Measurements from ENCODE around the gene RASIP1. TPM values are rescaled to one million over a fixed set of nuclear protein-coding genes. Genes with fewer than 3 reads are reported as not detected.
A peak's percentile ranks its signal among the peaks of the same experiment; 100 is the strongest.
"Not testable (repeated sequence)": the region's sequence is repeated elsewhere in the genome, so short reads cannot be mapped to it uniquely, and the experiment has no call there.

The RASIP1 gene
- total RNA-seq, 1 experiment from 2014 or later, result 4.6 TPM

DNA sequence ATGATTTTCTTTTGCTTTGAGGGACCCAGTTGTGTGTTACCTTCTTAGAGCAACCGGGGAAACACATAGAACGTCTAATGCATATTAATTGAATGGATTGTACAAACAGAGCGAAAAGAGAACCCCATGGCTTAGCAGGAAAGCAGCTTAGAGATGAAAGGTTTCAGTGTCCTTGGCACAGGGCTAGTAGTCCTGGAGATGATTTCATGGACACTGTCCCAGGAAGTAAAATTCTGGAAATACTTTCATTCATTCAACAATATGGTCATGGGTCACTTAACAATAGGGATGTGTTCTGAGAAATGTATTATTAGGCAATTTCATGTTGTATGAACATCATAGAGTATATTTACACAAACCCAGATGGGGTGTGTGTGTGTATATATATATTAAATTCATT lies 54.3 kb downstream of the RASIP1 start:
- Histone ChIP-seq H3K36me3 (replicated peaks; ENCODE audit: control insufficient read depth, insufficient read depth, low read length) (no peaks in the 10 kb centered on the region), H3K4me3 (ENCODE audit: insufficient read depth, low read depth, low read length) (no peak overlapping the region), H3K27me3 (ENCODE audit: control insufficient read depth, insufficient read depth, low read length) (no peaks in the 10 kb centered on the region)
- DNase-seq, result no peak

DNA sequence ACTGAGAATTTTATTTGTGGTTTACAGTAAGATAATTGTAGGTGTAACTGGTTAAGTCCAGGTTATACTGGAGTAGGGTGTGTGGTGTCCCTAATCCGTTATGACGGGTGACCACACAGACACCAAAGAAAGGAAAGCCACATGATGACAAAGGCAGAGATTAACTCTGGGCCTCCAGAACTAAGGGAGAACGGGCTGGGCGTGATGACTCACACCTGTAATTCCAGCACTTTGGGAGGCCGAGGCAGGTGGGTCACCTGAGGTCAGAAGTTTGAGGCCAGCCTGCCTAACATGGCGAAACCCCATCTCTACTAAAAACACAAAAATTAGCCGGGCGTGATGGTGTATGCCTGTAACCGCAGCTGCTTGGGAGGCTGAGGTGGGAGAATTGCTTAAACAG lies 54.8 kb downstream of the RASIP1 start:
- H3K4me3 ChIP-seq (ENCODE audit: insufficient read depth, low read depth, low read length), result no peak overlapping the region
- H3K27me3 ChIP-seq (ENCODE audit: control insufficient read depth, insufficient read depth, low read length), result no peaks in the 10 kb centered on the region
- H3K36me3 ChIP-seq (replicated peaks; ENCODE audit: control insufficient read depth, insufficient read depth, low read length), result no peaks in the 10 kb centered on the region
- DNase-seq, result peak; percentile 25

DNA sequence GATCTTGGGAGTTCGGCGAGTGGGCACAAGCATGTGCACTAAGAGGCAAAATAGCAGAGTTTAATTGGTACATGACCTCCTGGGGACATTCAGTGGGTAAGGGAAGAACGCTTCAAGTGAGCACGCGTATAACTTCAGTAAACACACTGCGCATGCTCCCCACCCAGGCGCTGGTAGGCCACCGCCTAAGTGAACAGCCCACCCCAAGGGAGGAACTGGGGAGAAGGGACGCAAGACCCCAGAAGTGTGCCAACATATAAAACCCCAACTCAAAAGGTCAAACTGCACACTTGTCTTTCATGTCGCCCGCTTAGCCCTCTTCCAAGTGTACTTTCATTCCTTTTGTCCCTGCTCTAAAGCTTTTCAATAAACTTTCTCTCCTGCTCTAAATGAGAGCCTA lies 57.1 kb downstream of the RASIP1 start:
- H3K27me3 ChIP-seq (ENCODE audit: control insufficient read depth, insufficient read depth, low read length), result no peaks in the 10 kb centered on the region
- DNase-seq, result peak; percentile 47
- no peaks in the 10 kb centered on the region for H3K36me3 ChIP-seq (replicated peaks; ENCODE audit: control insufficient read depth, insufficient read depth, low read length)
- H3K4me3 ChIP-seq (ENCODE audit: insufficient read depth, low read depth, low read length), result no peak overlapping the region

DNA sequence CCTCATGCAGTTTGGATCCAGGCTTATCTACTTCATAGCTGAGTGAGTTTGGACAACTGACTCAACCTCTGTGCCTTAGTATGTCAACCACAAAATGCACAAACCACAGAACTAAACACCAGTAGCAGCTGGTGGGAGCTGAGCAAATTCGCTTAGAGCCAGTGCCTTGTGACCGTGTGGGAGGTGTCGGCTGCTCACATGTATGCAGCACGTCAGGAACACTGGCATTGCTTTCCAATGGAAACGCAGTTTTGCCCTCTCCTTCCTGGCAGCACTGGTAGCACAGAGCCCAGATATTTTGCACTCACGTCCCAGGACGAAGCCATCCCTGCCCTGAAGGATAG lies 59.3 kb downstream of the RASIP1 start:
- no peak overlapping the region for H3K4me3 ChIP-seq (ENCODE audit: insufficient read depth, low read depth, low read length)
- DNase-seq, result peak; percentile 25
- H3K27me3 ChIP-seq (ENCODE audit: control insufficient read depth, insufficient read depth, low read length), result peaks cover 1% of the 10 kb centered on the region; the same call in 1 of the 2 replicates
- no peaks in the 10 kb centered on the region for H3K36me3 ChIP-seq (replicated peaks; ENCODE audit: control insufficient read depth, insufficient read depth, low read length)

DNA sequence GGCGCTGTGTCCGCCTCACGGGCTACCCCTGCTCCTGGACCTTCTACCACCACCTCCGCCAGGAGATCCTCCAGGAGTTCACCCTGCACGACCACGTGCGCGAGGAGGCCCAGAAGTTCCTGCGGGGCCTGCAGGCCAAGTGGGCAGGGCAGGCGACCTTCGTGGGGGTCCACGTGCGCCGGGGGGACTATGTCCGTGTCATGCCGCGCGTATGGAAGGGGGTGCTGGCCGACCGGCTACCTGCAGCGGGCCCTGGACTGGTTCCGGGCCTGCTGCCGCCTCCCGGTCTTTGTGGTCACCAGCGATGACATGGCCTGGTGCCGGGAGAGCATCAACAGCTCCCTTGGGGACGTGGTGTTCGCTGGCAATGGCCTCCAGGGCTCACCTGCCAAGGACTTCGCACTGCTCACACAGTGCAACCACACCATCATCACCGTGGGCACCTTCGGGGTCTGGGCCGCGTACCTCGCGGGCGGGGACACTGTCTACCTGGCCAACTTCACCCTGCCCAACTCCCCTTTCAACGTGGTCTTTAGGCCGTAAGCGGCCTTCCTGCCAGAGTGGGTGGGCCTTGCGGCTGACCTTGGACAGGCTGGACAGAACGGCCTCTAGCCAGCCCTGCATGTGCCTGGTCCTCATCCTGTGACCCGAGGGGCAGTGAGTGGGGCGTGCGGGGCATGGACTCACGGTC lies 59.8 kb downstream of the RASIP1 start:
- DNase-seq, result peak; percentile 38
- no peaks in the 10 kb centered on the region for H3K36me3 ChIP-seq (replicated peaks; ENCODE audit: control insufficient read depth, insufficient read depth, low read length)
- H3K27me3 ChIP-seq (ENCODE audit: control insufficient read depth, insufficient read depth, low read length), result peaks cover 1% of the 10 kb centered on the region; the same call in 1 of the 2 replicates
- H3K4me3 ChIP-seq (ENCODE audit: insufficient read depth, low read depth, low read length), result no peak overlapping the region

DNA sequence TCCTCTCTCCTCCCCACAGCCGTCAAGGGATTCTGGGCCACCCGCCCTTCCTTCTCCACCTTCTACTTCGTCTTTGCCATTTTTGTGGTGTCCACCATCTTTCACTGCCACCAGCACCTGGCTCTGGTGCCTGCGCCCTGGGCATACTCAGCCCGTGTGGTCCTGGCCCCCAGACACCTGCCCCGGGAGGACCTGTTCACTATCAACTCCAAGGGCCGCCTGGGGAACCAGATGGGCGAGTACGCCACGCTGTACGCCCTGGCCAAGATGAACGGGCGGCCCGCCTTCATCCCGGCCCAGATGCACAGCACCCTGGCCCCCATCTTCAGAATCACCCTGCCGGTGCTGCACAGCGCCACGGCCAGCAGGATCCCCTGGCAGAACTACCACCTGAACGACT lies 60.4 kb downstream of the RASIP1 start:
- DNase-seq, result peak; percentile 28
- not testable (repeated sequence) for H3K4me3 ChIP-seq (ENCODE audit: insufficient read depth, low read depth, low read length); H3K36me3 ChIP-seq (replicated peaks; ENCODE audit: control insufficient read depth, insufficient read depth, low read length); H3K27me3 ChIP-seq (ENCODE audit: control insufficient read depth, insufficient read depth, low read length)

DNA sequence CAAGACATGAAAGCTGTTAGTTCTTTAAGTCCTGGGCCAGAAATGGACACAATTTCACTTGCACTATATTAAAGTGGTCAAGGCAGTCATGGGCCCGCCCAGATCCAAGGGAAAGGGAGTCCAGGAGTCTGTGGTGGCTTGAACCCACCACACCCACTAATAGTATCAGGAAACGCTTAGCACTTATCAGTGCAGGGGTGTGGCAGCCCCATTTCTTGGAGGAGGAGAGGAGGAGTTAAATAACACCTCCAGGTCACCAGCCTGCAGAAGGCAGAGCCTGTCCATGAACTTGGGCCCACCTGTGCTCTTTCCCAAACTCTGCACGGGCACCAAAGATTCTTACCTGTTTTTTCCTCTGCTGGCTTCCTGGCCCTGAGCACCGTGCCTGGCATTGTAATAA lies 62.2 kb downstream of the RASIP1 start:
- Histone ChIP-seq H3K4me3 (ENCODE audit: insufficient read depth, low read depth, low read length) (no peak overlapping the region), H3K36me3 (replicated peaks; ENCODE audit: control insufficient read depth, insufficient read depth, low read length) (no peaks in the 10 kb centered on the region), H3K27me3 (ENCODE audit: control insufficient read depth, insufficient read depth, low read length) (peaks cover 12% of the 10 kb centered on the region)
- peak; percentile 23 for DNase-seq

DNA sequence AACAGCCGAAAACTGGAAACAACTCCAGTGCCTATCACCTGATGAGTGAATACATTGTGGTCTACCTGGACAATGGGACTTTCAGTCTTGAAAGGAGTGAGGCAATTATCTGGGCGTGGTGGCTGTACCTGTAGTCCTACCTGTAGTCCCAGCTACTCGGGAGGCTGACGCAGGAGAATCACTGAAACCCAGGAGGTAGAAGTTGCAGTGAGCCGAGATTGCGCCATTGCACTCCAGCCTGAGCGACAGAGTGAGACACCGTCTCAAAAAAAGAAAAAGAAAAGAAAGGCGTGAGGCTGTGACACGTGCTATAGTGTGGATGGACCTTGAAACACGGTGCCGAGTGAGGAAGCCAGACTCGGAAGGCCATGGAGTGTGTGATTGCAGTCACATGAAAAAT lies 63.5 kb downstream of the RASIP1 start:
- Histone ChIP-seq H3K4me3 (ENCODE audit: insufficient read depth, low read depth, low read length) (no peak overlapping the region), H3K36me3 (replicated peaks; ENCODE audit: control insufficient read depth, insufficient read depth, low read length) (no peaks in the 10 kb centered on the region), H3K27me3 (ENCODE audit: control insufficient read depth, insufficient read depth, low read length) (peaks cover 12% of the 10 kb centered on the region)
- no peak for DNase-seq

DNA sequence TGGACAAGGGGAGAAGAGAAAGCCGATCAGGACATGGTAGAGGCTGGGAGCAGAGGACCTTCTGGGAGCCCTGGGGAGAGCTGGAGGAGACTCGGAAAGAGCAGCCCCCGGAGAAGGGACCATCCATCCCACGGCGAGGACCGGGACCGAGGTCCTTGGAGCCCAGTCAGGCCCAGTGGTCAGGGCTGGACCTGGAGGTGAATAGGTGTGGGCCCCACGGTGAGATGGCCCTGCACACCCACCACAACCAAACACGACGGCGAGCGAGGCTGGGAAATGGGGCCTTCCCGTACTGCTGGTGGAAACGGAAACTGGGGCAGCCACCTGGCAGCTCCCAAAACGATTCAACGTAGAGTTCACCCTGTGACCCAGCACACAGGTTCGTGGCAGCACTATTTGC lies 63.9 kb downstream of the RASIP1 start:
- Histone ChIP-seq H3K27me3 (ENCODE audit: control insufficient read depth, insufficient read depth, low read length) (peaks cover 12% of the 10 kb centered on the region), H3K4me3 (ENCODE audit: insufficient read depth, low read depth, low read length) (no peak overlapping the region), H3K36me3 (replicated peaks; ENCODE audit: control insufficient read depth, insufficient read depth, low read length) (no peaks in the 10 kb centered on the region)
- DNase-seq, result peak; percentile 36

DNA sequence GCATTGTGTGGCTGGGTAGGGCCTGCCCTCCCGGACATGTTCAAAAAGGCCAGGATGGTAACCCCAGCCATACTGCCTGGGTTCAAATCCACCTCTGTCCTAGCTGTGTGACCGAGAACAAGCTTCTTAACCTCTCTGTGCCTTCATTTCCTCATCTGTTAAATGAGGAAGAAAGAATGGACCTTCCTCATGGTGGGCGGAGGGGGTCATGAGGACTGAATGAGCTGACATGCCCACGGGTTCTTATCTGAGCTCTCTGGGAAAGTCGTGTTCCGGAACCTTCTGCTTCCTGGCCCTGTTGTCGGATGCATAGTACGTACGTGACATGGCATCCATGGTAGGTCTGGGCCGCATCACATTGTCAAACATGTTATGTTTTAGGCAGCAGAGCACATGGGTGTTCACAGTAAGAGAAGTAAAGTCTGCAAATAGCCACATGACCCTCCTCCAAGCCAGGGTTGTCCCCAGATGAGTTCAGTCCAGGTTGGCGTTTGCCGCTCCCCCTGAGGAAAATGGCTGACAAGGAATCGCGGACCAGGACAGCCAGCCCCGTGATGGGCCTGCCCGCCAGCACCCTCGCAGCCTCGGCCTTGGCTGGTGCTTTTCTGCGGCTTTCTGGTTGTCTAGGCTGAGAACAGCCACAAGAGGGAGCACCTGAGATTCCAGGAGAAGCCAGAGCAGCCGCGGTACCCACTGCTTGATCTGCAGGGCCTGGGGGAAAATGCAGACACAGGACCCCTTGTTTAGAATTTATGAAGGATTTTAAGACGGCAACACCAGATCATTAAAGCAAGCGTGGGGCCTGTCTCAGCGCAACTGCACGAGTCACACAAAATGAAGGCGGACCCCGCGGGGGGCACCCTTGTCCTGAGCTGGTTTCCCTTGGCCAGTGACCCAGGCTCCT lies 65.2 kb downstream of the RASIP1 start:
- peak; percentile 97 for DNase-seq
- no peak overlapping the region for H3K4me3 ChIP-seq (ENCODE audit: insufficient read depth, low read depth, low read length)
- peaks cover 12% of the 10 kb centered on the region for H3K27me3 ChIP-seq (ENCODE audit: control insufficient read depth, insufficient read depth, low read length)
- H3K36me3 ChIP-seq (replicated peaks; ENCODE audit: control insufficient read depth, insufficient read depth, low read length), result no peaks in the 10 kb centered on the region

DNA sequence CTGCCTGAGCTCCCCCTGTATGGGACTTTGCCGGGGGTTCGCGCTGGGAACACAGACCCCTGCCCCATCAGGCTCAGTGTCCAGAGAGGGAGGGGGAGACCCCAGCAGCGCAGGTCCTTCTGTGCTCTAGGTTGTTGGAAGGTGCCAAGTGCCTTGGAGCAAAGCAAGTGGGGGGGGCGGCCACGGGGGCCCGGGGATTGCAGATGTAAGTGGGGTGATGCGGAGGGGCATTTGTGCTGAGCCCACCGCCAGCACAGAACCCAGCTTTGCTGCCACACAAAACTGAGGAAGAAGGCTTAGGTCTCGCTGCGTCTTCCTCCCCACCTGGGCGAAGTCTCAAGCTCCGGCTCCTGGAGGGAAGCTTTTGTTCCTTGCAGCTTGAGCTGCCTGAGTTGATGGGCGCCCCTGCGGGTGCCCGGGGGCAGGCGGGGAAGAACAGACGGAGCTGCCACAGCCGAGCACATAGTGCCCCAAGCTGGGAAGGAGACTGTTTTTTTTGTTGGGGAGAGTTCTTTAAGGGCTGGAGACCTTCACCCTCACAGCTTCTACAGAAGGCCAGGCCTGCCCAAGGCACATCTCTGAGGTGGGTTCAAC lies 66.1 kb downstream of the RASIP1 start:
- peak; percentile 86 for DNase-seq
- no peaks in the 10 kb centered on the region for H3K36me3 ChIP-seq (replicated peaks; ENCODE audit: control insufficient read depth, insufficient read depth, low read length)
- H3K27me3 ChIP-seq (ENCODE audit: control insufficient read depth, insufficient read depth, low read length), result peaks cover 12% of the 10 kb centered on the region
- H3K4me3 ChIP-seq (ENCODE audit: insufficient read depth, low read depth, low read length), result no peak overlapping the region

DNA sequence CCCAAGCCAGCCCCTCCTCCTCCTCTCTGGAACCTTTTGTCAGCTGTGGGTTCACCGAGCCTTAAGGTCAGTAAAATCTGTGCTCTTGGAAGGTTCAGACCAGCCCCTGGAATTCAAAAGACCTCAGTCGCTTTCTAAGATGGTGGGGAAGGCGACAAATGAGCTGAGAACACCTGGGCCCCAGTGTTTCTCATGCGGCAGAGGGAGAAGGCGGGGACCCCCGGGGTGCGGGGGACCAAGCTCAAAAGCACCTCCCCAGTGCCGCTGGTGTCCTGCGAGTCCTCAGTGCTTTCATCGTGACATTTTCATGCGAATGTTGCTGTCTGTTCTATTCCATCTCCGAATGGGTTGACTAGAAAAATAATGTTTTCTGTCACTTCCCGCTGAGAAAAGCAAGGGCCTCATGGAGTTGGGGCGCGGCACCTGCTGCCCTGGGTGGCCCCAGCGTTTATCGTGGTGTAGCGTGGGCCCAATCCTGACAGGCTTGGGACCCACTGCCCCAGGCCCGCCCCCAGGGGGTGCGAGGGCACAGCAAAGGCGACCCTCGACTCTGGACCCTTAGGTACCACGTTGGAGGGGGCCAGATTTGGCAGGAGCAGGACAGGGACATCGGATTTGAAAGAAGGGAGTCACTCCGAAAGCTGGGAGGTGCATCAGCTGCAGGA lies 66.8 kb downstream of the RASIP1 start:
- Histone ChIP-seq H3K36me3 (replicated peaks; ENCODE audit: control insufficient read depth, insufficient read depth, low read length) (no peaks in the 10 kb centered on the region), H3K4me3 (ENCODE audit: insufficient read depth, low read depth, low read length) (peak overlapping the region; percentile 8; the same call in 1 of the 2 replicates), H3K27me3 (ENCODE audit: control insufficient read depth, insufficient read depth, low read length) (peaks cover 12% of the 10 kb centered on the region)
- peak; percentile 75 for DNase-seq

DNA sequence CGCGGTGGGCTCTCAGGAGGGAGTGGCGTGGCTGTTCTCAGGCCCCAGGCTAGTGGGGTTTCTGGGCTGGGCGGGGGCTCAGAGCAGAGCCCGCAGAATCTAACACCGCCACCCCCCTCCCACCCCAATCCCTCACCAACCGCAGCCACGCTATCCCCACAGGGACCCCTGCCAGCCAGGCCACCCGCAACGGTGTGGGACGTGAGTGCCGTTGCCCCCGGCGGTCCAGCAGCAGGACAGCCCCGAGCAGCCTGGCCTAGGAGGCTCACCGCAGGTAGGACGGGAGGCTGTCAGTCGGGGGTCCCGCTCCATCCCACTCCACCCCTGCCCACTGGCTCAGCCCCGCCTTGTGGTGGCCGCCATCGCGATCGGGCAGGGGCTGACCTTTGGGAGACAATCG lies 67.4 kb downstream of the RASIP1 start, which contains the start of gene NTN5:
NTN5 (minus strand) TSS at position 24 of the 400 bp plus-strand sequence. CDS start 2,031 bp downstream, outside the sequence.
- Histone ChIP-seq H3K4me3 (ENCODE audit: insufficient read depth, low read depth, low read length) (peak within 1 kb of the TSS; percentile 8; the same call in 1 of the 2 replicates), H3K36me3 (replicated peaks; ENCODE audit: control insufficient read depth, insufficient read depth, low read length) (no peaks in the 10 kb centered on the region), H3K27me3 (ENCODE audit: control insufficient read depth, insufficient read depth, low read length) (peaks cover 12% of the 10 kb centered on the region)
- peak; percentile 78 for DNase-seq

DNA sequence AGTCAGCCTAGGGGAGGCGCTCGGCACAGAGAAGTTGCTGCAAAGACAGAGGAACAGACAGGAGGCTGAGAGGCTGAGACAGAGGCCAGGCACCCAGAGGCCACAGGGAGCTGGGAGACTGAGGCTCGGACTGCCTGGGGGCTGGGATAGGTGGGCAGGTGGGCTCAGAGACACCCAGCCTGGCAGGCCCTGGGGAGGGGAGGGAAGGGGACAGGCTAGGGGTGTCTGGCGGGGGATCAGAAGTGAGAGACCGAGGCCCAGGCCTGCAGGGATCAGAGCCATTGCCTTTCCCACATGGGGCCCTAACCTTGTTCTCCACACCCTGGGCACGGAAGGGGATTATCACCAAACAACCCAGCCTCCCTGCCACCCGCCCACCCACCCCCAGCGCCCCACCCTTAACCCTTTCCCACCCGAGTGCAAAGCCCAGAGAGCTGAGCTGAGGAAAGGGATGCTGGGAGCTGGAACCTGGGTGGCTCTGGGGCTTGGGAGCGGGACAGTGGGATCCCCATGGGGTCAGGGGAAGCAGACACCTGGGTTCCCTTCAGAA lies 68.9 kb downstream of the RASIP1 start:
- H3K36me3 ChIP-seq (replicated peaks; ENCODE audit: control insufficient read depth, insufficient read depth, low read length), result no peaks in the 10 kb centered on the region
- H3K27me3 ChIP-seq (ENCODE audit: control insufficient read depth, insufficient read depth, low read length), result peaks cover 11% of the 10 kb centered on the region
- DNase-seq, result no peak
- no peak overlapping the region for H3K4me3 ChIP-seq (ENCODE audit: insufficient read depth, low read depth, low read length)
